HepG2 (cell line): Measurements from ENCODE around the gene RASGRF1. TPM values are rescaled to one million over a fixed set of nuclear protein-coding genes. Genes with fewer than 3 reads are reported as not detected.

Experiments used
- ATAC-seq: fragments of 200-7000 bp; cut with Tn5 transposase; 3 replicates; pipeline ENCODE4 v1.9.1; 2020; ENCODE audit warnings: mild to moderate bottlenecking, moderate library complexity
- BruUV-seq: library from RNA; stranded (reverse); fragments of 400-500 nt; replicated peaks from 2 replicates; lab custom pipeline; 2021; lab: Mats Ljungman, UMichigan
- CTCF ChIA-PET: fragments of 300-600 bp; formaldehyde crosslinking; extraction: SDS; loops from one replicate; lab custom pipeline; 2021; ENCODE audit warnings: low total read pairs, inconsistent platforms, low intra/inter-chr PET ratio; lab: Yijun Ruan, JAX
- POLR2A ChIA-PET: fragments of 350-600 bp; sonication (Branson Sonifier 250); formaldehyde crosslinking; loops from one replicate; lab custom pipeline; 2020; ENCODE audit warnings: antibody characterized with exemption, inconsistent platforms; lab: Yijun Ruan, JAX
- DNase-seq: peaks from one replicate; pipeline ENCODE4 v3.0.0-alpha.2; 2015; ENCODE audit warnings: low spot score
- FAIRE-seq: peaks from 3 replicates; lab custom pipeline; 2011; peaks lifted over from hg19 to GRCh38; lab: Jason Lieb, UNC
- H2AFZ ChIP-seq: one replicate; pipeline ENCODE4 v1.6.1; 2011; ENCODE audit warnings: low read length, inconsistent platforms
- H3K27ac ChIP-seq: fragments of 300-600 bp; 3 replicates; pipeline ENCODE4 v1.8.0; 2011; ENCODE audit warnings: mixed run types, mild to moderate bottlenecking, mixed read lengths, low read length, inconsistent platforms; ENCODE audit not compliant: insufficient read depth; ENCODE audit errors: extremely low read length
- H3K27me3 ChIP-seq, 2 experiments: fragments of 200-600 bp in 1 of 2; 2 replicates in 1 of 2; 3 replicates in 1 of 2; pipeline versions ENCODE4 v1.6.0 to v1.8.0; 2011; ENCODE audit warnings: low read length in 2 of 2, mild to moderate bottlenecking in 2 of 2, moderate library complexity in 2 of 2, inconsistent platforms in 1 of 2; ENCODE audit not compliant: insufficient read depth in 2 of 2, control insufficient read depth in 1 of 2
- H3K36me3 ChIP-seq, 2 experiments: fragments of 200-600 bp in 1 of 2; replicated peaks in 1 of 2; 2 replicates in 1 of 2; 3 replicates in 1 of 2; pipeline versions ENCODE4 v1.5.1 to v1.8.0; 2011; ENCODE audit warnings: low read length in 2 of 2, inconsistent platforms in 1 of 2; ENCODE audit not compliant: insufficient read depth in 2 of 2, control insufficient read depth in 1 of 2
- H3K4me1 ChIP-seq: 2 replicates; pipeline ENCODE4 v1.5.1; 2012; ENCODE audit warnings: low read length, inconsistent platforms; ENCODE audit not compliant: insufficient read depth
- H3K4me2 ChIP-seq: 2 replicates; pipeline ENCODE4 v1.6.0; 2011; ENCODE audit warnings: low read depth, low read length, inconsistent platforms
- H3K4me3 ChIP-seq, 3 experiments: fragments of 200-600 bp in 1 of 3; sonication (generic), shearing (Covaris generic) in 1 of 3; replicated peaks in 1 of 3; 2 replicates each; pipeline ENCODE4 v1.5.1; 2011 to 2016; ENCODE audit warnings: low read length in 3 of 3, inconsistent platforms in 2 of 3, low read depth in 2 of 3, mild to moderate bottlenecking in 2 of 3, control low read depth in 1 of 3, mixed read lengths in 1 of 3; ENCODE audit not compliant: insufficient read depth in 1 of 3
- H3K79me2 ChIP-seq: one replicate; pipeline ENCODE4 v1.6.1; 2011; ENCODE audit warnings: low read length, inconsistent platforms; ENCODE audit not compliant: insufficient read depth
- H3K9ac ChIP-seq: 2 replicates; pipeline ENCODE4 v1.6.0; 2011; ENCODE audit warnings: mild to moderate bottlenecking, low read depth, low read length, inconsistent platforms; ENCODE audit not compliant: insufficient read depth
- H3K9me3 ChIP-seq: 2 replicates; pipeline ENCODE4 v1.5.1; 2012; ENCODE audit warnings: mild to moderate bottlenecking, low read length
- H4K20me1 ChIP-seq: 2 replicates; pipeline ENCODE4 v1.6.0; 2011; ENCODE audit warnings: inconsistent platforms, mild to moderate bottlenecking, low read length, moderate library complexity; ENCODE audit not compliant: insufficient read depth
- CBFB ChIP-seq: sonication (generic); formaldehyde crosslinking; IDR thresholded peaks from 2 replicates; pipeline ENCODE4 v1.4.0; 2020; ENCODE audit warnings: missing genetic modification reagents
- CCDC6 ChIP-seq: sonication (generic); formaldehyde crosslinking; IDR thresholded peaks from 2 replicates; pipeline ENCODE4 v1.8.1; 2022; ENCODE audit warnings: mild to moderate bottlenecking, missing genetic modification reagents, moderate library complexity
- DDIT3 ChIP-seq: sonication (generic); formaldehyde crosslinking; IDR thresholded peaks from 2 replicates; pipeline ENCODE4 v1.4.0; 2020; ENCODE audit warnings: mild to moderate bottlenecking, missing genetic modification reagents
- GABPA ChIP-seq, 2 experiments: IDR thresholded peaks; 2 replicates each; pipeline ENCODE4 v1.6.1; 2011 to 2016; ENCODE audit warnings: low read depth in 2 of 2, low read length in 1 of 2, missing biosample characterization in 1 of 2, missing genetic modification characterization in 1 of 2
- HOXA5 ChIP-seq: sonication (generic); formaldehyde crosslinking; IDR thresholded peaks from 2 replicates; pipeline ENCODE4 v1.4.0; 2020; ENCODE audit warnings: missing genetic modification reagents
- ISX ChIP-seq: sonication (generic); formaldehyde crosslinking; conservative IDR thresholded peaks from 2 replicates; pipeline ENCODE4 v1.5.0; 2020; ENCODE audit warnings: missing genetic modification reagents
- TCF7L2 ChIP-seq: IDR thresholded peaks from 2 replicates; pipeline ENCODE4 v1.6.1; 2011; ENCODE audit warnings: mild to moderate bottlenecking, low read depth, low read length, moderate library complexity
- ZIK1 ChIP-seq: sonication (generic); formaldehyde crosslinking; IDR thresholded peaks from 2 replicates; pipeline ENCODE4 v1.5.0; 2020; ENCODE audit warnings: mild to moderate bottlenecking, low read depth, missing genetic modification reagents, borderline replicate concordance
- ZNF503 ChIP-seq: sonication (generic); formaldehyde crosslinking; IDR thresholded peaks from 2 replicates; pipeline ENCODE4 v1.4.0; 2020; ENCODE audit warnings: missing genetic modification reagents
- ZNF629 ChIP-seq: sonication (generic); formaldehyde crosslinking; conservative IDR thresholded peaks from 2 replicates; pipeline ENCODE4 v1.5.0; 2020; ENCODE audit warnings: missing genetic modification reagents
- WGBS: methylation state at CpG from one replicate; pipeline ENCODE4 v1.1.6; 2017; ENCODE audit warnings: low lambda C conversion rate; 5-methylcytosine and 5-hydroxymethylcytosine counted together
- in situ Hi-C: cut with HindIII; loops from 2 replicates; pipeline ENCODE4 v1.10.0; 2017; ENCODE audit warnings: low pct_unique_long_range_greater_than_20kb; ENCODE audit not compliant: extremely low pct_ligation_motif_present
- intact Hi-C: fragments of 100-400 bp; cut with micrococcal nuclease; formaldehyde crosslinking; loops from one replicate; pipeline ENCODE4 v1.10.0; 2022; ENCODE audit not compliant: unreplicated experiment
- polyA plus RNA-seq, 8 experiments: library from polyadenylated mRNA; depleted of rRNA in 3 of 8; stranded (reverse) in 7 of 8; unstranded in 1 of 8; fragments of >200 nt; fragmentation: Illumina TruSeq in 4 of 8; extraction: Trizol in 4 of 8; gene quantifications; 2 replicates each; pipeline versions ENCODE4 v1.2.1 to v1.2.3, GENCODE V29; 2011 to 2016; ENCODE audit warnings: low read depth in 4 of 8, missing spikeins in 1 of 8, mixed read lengths in 1 of 8; ENCODE audit not compliant: insufficient read depth in 1 of 8
- total RNA-seq, 5 experiments: library from RNA; depleted of rRNA; stranded (reverse); fragments of >200 nt; fragmentation: Illumina TruSeq; extraction: Trizol; gene quantifications; 2 replicates each; pipeline ENCODE4 v1.2.3, GENCODE V29; 2016; ENCODE audit warnings: low read depth in 1 of 5
- TF ChIP-seq, protein P1 (sequence below), 2 experiments: fragments of 450-650 bp in 1 of 2; sonication (generic) in 1 of 2; formaldehyde crosslinking in 1 of 2; IDR thresholded peaks; 2 replicates each; pipeline versions ENCODE4 v1.6.1 to v1.8.0; 2016 to 2022; ENCODE audit warnings: antibody characterized with exemption in 1 of 2, mild to moderate bottlenecking in 1 of 2, missing genetic modification reagents in 1 of 2

The RASGRF1 gene
- total and polyA plus RNA-seq, 2 of the 13 experiments (the other 11 are each of a cell fraction or from before 2014, with no cell fraction given), result 0.55 to 3.0 TPM

DNA sequence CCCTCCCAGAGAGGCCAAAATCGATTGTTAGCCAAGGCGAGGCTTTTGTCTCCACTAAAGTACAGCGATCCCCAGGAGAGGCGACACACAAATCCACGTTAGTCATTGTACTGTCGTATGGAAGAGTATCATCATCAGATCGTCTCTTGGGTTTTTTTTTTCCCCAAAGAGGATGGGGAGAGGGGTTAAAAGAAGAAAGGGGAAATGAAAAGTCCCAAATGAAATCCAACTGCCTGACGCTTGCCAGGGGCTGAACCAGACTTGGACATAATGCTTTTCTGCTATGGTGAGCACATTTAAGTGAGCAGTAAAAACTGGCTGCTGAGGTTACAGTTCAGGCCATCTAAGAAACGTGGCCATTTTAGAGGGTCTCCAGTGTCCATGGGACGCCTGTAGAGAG lies 107.8 kb downstream of the RASGRF1 start:
- no peak for DNase-seq
- Histone ChIP-seq H4K20me1 (no peaks in the 10 kb centered on the region), H3K27me3 (no peaks in the 10 kb centered on the region), H3K9me3 (no peaks in the 10 kb centered on the region), H3K4me1 (peaks cover 65% of the 10 kb centered on the region), H3K79me2 (no peaks in the 10 kb centered on the region), H3K27ac (no peak overlapping the region), H2AFZ (no peak overlapping the region), H3K9ac (no peak overlapping the region), H3K4me2 (no peak overlapping the region), H3K36me3 (no peaks in the 10 kb centered on the region), H3K4me3 (no peak overlapping the region)
- no peak for FAIRE-seq
- no peak for ATAC-seq
- ChIA-PET POLR2A (interaction anchor here (1.9 kb wide), 1 partner anchor 11 kb away, joined by 10 read pairs; no protein-coding TSS in a partner anchor), CTCF (no interaction called here)
- TF ChIP-seq HOXA5 (no peak), DDIT3 (no peak), ZNF629 (CRISPR knock-in tag) (no peak), ZIK1 (CRISPR knock-in tag) (no peak), CCDC6 (no peak), GABPA (IDR thresholded peaks at IDR 0.05; ENCODE audit: low read depth, low read length) (no peak), GABPA (CRISPR knock-in tag; IDR thresholded peaks at IDR 0.05; ENCODE audit: low read depth) (no peak), TCF7L2 (no peak), ZNF503 (CRISPR knock-in tag) (no peak), CBFB (CRISPR knock-in tag) (no peak), ISX (no peak)
- TF ChIP-seq, protein P1, sequence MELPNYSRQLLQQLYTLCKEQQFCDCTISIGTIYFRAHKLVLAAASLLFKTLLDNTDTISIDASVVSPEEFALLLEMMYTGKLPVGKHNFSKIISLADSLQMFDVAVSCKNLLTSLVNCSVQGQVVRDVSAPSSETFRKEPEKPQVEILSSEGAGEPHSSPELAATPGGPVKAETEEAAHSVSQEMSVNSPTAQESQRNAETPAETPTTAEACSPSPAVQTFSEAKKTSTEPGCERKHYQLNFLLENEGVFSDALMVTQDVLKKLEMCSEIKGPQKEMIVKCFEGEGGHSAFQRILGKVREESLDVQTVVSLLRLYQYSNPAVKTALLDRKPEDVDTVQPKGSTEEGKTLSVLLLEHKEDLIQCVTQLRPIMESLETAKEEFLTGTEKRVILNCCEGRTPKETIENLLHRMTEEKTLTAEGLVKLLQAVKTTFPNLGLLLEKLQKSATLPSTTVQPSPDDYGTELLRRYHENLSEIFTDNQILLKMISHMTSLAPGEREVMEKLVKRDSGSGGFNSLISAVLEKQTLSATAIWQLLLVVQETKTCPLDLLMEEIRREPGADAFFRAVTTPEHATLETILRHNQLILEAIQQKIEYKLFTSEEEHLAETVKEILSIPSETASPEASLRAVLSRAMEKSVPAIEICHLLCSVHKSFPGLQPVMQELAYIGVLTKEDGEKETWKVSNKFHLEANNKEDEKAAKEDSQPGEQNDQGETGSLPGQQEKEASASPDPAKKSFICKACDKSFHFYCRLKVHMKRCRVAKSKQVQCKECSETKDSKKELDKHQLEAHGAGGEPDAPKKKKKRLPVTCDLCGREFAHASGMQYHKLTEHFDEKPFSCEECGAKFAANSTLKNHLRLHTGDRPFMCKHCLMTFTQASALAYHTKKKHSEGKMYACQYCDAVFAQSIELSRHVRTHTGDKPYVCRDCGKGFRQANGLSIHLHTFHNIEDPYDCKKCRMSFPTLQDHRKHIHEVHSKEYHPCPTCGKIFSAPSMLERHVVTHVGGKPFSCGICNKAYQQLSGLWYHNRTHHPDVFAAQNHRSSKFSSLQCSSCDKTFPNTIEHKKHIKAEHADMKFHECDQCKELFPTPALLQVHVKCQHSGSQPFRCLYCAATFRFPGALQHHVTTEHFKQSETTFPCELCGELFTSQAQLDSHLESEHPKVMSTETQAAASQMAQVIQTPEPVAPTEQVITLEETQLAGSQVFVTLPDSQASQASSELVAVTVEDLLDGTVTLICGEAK (IDR thresholded peaks at IDR 0.05), result no peak
- TF ChIP-seq, protein P1 (CRISPR knock-in tag; IDR thresholded peaks at IDR 0.05), result no peak
- WGBS, result 96% methylated on average over 9 of the region's 10 CpGs
- BruUV-seq, result no TSS peak
- intact Hi-C loops (no loop called here), in situ Hi-C loops (no loop called here)
